HG02973 (cell line): ENCODE measurements around the gene ATIC.

ENCODE experiments used
- ATAC-seq: cut with Tn5 transposase; IDR thresholded peaks from one replicate; pipeline ENCODE4 v1.9.1; 2021; ENCODE audit warnings: moderate library complexity; ENCODE audit not compliant: unreplicated experiment

Gene ATIC

GRCh38 chr2:215374642-215375466, 63.0 kb downstream of the ATIC start:
- ATAC-seq: no peak

- no peak for ATAC-seq
Measured at GRCh38 chr2:215375467-215375830, 63.6 kb downstream of the ATIC start.

DNA sequence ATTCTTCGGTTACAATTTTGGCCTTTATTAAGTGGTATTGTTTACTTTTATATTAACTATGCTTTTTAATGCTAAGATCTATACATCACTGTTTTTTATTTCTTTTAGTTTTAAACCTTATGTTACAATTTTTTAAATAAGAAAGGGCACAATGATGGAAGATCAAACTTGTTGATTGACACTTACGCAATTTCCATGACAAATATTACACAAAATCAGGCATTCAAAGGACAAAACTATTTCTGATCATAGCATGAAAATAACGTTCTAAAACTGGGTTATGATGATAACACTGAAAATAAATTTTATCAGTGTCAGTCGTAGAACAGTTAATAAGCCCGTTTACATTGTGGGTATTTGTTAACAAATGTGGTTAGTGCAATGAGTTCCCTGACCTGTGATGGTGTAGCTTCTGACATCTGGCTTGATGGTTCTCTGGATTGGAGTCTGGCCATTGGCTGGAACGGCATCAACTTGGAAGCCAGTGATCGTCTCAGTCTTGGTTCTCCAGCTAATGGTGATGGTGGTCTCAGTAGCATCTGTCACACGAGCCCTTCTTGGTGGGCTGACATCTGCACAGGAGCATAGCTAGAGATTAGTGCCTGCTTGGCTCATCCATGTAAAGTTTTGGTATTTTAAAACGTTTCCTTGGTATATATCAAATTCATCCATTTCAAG, 64.4 kb downstream of the ATIC start:
- ATAC-seq: no peak

GRCh38 chr2:215377283-215377682, 65.4 kb downstream of the ATIC start:
- ATAC-seq: no peak

GRCh38 chr2:215378045-215378444, 66.2 kb downstream of the ATIC start:
- no peak for ATAC-seq

DNA sequence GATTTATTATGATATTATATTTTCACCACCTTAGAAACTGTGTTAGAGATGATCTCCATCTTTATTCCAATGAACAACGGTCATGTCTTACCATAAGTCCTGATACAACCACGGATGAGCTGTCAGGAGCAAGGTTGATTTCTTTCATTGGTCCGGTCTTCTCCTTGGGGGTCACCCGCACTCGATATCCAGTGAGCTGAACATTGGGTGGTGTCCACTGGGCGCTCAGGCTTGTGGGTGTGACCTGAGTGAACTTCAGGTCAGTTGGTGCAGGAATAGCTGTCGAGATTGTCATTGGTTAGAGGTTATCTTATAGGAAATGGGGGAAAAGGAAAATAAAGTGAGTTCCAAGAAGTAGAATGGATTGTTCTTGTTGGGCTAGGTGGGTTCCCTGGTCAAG, 67.2 kb downstream of the ATIC start:
- ATAC-seq: no peak

DNA sequence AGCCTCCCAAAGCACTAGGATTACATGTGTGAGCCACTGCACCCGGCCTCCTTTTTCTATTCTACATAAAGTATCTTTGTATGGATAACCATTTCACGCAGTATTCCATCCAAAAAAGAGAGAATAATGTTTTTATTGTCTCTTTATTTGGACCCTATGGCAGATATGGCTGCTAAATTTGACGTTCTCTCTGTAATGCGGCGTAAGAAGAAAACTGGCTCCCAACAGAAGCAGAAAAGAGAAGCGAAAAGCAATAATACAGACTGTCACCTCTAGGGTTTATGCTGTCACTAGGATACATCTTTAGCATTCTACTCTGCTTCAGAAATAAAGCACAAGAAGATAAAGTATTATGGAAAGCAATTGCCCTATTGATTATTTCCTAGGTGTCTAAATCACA, 68.1 kb downstream of the ATIC start:
- ATAC-seq: no peak

GRCh38 chr2:215380699-215381098, 68.8 kb downstream of the ATIC start:
- no peak for ATAC-seq

DNA sequence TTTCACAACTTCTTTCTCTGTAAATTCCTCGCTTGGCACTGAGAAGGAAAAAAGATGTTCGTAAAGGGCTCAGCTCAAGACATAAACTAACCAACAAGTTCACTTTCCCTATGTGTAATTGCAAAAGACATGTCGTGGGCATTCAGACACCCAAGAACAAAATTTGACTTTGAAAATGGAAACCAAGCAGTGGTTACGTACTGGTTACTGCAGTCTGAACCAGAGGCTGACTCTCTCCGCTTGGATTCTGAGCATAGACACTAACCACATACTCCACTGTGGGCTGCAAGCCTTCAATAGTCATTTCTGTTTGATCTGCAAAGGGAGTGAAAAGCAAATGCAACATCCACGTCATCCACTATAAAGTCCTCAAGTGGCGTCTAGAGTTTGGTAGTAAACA, 70.2 kb downstream of the ATIC start:
- ATAC-seq: no peak

DNA sequence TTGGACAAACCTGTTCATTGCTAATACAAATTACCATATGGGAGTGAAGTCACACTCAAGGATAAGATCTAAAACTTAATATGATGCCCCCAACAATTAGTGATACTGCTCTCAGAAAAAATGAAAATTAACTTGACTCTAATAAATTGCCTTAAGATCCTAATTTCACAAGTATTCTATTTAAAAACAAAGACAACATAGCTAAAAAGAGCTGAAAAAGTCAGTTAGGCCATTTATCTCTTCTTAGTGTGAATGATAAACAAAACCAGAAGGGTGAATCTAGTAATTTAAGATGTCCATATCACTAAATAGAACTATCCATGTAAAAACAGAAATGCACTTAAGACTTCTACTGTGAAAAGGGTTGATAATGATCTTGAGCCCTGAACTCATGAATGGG, 70.6 kb downstream of the ATIC start:
- no peak for ATAC-seq

GRCh38 chr2:215383652-215384279, 71.9 kb downstream of the ATIC start:
- no peak for ATAC-seq

GRCh38 chr2:215384710-215385109, 72.9 kb downstream of the ATIC start:
- no peak for ATAC-seq

DNA sequence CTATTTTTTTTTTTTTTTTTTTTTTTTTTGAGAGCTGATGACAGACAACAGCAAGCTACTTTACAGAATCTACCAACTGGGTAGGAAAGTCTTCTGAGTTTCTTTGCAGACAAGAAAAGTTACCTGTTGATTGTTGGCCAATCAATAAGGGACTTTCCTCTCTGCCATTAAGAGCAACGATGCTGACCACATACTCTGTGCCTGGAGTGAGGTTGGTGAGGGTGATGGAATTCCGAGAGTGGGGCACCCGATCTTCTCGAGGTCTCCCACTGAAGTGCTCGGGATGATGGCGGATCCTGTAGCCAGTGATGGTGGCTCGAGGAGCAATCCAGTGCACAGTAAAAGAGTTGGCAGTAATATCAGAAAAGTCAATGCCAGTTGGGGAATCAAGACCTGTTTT, 74.7 kb downstream of the ATIC start:
- ATAC-seq: no peak

GRCh38 chr2:215388002-215388728, 76.3 kb downstream of the ATIC start:
- ATAC-seq: no peak

DNA sequence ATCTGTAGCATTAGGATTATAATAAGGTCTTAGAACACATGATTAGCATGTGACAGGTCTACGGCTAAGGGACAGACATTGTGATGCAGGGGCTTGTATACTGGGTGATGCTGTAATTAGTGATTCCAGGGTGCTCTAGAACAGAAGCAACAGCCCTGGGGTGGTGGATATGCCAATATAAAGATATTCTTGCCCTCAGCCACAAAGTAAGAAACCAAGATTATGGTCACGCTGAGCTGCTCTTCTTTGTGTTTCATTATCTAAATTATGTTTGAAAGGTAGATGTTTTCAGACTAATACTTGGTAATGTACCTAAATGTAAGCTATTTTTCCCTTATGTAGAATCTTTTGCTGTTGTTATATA, 78.7 kb downstream of the ATIC start:
- ATAC-seq: no peak

GRCh38 chr2:215391531-215391930, 79.7 kb downstream of the ATIC start:
- no peak for ATAC-seq

- ATAC-seq: no peak
Measured at GRCh38 chr2:215392164-215392563, 80.3 kb downstream of the ATIC start.

DNA sequence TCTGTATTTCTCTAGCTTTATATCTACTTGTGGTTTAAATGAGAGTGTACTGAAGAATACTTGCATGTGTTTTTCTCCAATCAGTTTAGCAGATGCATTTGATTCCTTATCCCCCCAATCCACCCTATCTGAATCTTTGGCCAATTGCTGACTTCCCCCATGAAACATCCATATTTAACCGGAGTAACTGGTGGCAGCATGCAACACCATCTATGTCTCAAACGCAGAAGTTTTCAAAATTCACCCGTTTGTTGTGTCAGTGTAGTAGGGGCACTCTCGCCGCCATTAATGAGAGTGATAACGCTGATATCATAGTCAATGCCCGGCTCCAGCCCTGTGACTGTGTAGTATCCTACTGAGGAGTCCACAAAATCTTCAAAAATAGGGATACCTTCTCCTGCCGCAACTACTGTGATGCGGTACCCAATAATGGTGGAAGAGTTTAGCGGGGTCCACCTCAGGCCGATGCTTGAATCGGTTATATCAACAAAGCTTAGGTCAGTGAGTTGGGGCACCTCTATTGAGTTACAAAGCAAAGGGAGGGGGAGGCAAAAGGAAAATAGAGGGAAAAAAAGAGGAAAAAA, 80.9 kb downstream of the ATIC start:
- no peak for ATAC-seq

DNA sequence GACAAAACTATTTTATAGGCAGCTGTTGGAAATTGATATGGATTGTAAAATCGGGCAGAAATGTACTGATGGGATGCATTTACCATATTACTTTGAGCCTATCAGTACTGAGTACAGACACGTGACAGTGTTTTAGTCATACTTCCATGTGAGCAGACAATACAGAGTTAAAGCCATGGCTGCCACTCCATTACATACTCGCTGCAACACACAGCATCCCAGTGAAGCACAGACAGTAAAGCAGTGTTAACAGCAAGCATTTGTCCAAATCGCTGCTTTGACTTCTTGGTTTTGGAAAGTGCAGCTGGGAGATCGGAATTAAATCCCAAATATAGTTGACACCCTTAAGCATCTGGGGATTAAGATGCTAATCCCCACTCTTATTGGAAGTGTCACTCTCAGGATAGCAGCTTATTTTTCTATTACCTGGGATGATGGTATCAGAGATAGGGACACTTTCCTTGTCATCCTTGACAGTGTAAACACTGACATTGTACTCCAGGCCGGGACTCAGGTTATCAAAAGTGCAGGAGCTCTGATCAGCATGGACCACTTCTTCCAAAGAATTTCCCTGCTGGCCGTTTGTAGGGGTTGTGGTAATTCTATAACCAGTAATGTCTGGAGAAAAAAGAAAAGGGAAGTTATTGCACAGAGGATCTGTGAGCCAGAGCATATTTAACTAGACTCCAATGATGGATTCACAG, 82.4 kb downstream of the ATIC start:
- ATAC-seq: no peak

DNA sequence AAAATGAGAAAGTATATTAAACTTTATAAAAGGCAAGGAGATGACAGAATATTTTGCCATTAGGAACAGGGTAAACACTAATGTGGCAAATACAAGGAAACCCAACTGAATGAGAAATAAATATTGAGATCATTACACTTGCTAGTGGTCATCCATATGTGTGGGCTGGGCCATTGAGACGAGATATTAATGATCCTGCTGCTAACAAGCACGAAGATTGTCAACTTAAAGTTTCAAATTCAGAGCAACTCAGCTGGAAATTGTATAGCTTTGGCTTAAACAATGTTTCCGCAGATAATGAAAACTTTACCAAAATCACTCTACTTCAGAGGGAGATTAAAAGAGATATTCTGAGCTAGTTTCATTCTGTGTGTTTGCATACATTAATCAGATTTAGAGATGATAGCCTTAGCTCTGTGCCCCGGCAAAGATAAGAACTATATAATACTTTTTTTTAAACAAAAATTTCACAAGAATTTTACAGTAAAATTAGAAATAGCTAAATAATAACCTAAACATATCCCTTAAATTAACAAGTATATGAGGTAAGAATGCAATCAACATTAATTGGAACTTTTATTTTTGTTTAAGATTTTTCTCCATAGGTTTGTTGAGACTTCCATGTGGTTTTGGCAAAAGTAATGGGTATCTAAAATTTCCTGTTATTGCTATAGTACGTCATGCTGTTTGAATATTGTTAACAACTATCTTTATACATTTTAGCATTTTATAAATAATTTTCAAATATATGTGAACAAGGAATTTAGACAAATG, 84.0 kb downstream of the ATIC start:
- ATAC-seq: no peak
